ENCODE data around the gene UQCC2.

UQCC2 gene

DNA sequence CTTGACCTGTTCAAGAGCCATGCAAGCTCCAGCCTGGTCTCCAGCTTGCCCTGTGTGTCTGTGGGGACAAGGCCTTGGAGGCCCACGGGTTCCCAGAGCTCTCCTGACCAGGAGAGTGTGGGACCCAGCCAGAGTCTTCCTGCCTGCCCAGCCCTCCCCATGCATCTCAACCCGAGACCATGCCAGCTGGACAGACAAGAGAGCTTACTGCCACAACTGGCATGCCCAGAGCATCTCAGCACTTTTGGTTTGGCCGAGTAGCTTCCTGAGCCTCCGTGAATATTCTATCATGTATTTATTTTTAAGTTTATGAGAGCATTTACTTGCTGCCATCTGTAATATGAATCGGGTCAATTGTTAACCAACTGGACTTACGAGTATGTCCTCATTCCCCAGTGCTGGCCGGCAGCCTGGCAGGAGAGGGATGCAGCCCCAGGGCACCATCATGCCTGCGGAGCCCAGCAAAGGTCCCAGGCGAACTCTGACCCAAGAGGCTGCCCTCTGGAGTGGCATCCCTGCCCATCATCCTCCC is 20.3 kb upstream of the UQCC2 start:
- H3K9ac ChIP-seq = no peak overlapping the region; a peak in 1 of 22 replicates
- no peaks in the 10 kb centered on the region; a peak in 1 of 22 replicates for H4K20me1 ChIP-seq
- no peaks in the 10 kb centered on the region for H3K36me3 ChIP-seq
- H3K4me3 ChIP-seq = no peak overlapping the region
- H3K4me2 ChIP-seq = peak overlapping the region in 2 of 11 experiments; percentile 14 to 21; a peak in 1 of 22 replicates
- no peaks in the 10 kb centered on the region for H3K9me3 ChIP-seq (replicated peaks in 1 of 11)
- H3K4me1 ChIP-seq = peaks cover 7 to 58% (median 43%) of the 10 kb centered on the region in 10 experiments
- no peak overlapping the region for H3K27ac ChIP-seq
- H3K27me3 ChIP-seq = no peaks in the 10 kb centered on the region
- no peak for TF ChIP-seq Cebpa-rat (IDR thresholded peaks at IDR 0.05)

DNA sequence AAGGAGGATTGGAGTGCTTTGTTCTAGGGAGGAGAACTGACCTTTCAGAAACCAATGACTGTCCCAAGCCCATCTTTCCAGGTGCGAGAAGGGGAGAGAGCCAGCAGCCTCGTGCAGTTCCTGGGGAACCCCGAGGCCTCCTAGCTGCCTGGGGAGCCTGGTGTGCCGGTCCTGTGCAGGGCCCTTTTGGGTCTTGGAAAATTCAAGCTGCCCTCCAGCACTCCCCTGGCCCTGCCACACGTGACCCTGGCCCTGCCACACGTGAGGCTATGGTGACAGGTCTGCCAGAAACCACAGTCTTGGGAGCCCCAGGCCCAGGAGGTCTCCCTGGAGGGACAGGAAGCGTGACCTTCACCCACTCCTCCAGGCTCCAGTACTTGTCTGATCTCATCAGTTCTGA is 19.5 kb upstream of the UQCC2 start:
- Histone ChIP-seq H3K27me3 (no peaks in the 10 kb centered on the region), H3K9ac (no peak overlapping the region), H3K27ac (no peak overlapping the region), H3K36me3 (no peaks in the 10 kb centered on the region), H4K20me1 (no peaks in the 10 kb centered on the region; a peak in 1 of 22 replicates), H3K9me3 (replicated peaks in 1 of 11) (no peaks in the 10 kb centered on the region), H3K4me3 (no peak overlapping the region), H3K4me1 (peaks cover 15 to 66% (median 51%) of the 10 kb centered on the region in 10 experiments), H3K4me2 (peak overlapping the region in 5 of 11 experiments; percentile 14 to 39 (median 15); a peak in 4 of 22 replicates)
- TF ChIP-seq Cebpa-rat (IDR thresholded peaks at IDR 0.05) = no peak

DNA sequence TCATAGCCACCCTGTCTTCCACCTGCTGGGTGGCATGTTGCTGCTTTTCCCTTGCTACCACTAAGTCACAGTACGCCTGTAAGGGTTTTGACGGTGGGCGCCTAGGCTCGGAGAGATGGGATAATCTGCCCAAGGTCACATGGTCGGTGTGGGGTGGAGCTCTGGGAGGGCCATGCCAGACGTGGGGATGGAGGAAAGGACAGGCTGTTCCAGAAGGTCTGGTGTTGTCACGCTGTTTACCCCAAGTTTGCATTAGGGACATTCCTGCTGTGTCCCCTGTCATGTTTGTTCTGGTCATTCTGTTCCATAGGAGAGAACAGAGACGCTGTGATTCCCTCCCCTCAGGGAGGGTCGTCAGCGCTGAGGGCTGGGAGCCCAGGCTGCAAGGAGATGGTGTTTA is 19.1 kb upstream of the UQCC2 start:
- H3K9ac ChIP-seq = no peak overlapping the region
- H3K27me3 ChIP-seq = no peaks in the 10 kb centered on the region
- peaks cover 16 to 69% (median 54%) of the 10 kb centered on the region in 10 experiments for H3K4me1 ChIP-seq
- peak overlapping the region in 3 of 11 experiments; percentile 15 to 39 (median 21); a peak in 3 of 22 replicates for H3K4me2 ChIP-seq
- H3K36me3 ChIP-seq = no peaks in the 10 kb centered on the region
- no peak overlapping the region for H3K27ac ChIP-seq
- H3K9me3 ChIP-seq (replicated peaks in 1 of 11) = no peaks in the 10 kb centered on the region
- H3K4me3 ChIP-seq = no peak overlapping the region
- H4K20me1 ChIP-seq = no peaks in the 10 kb centered on the region; a peak in 1 of 22 replicates
- no peak for TF ChIP-seq Cebpa-rat (IDR thresholded peaks at IDR 0.05)

DNA sequence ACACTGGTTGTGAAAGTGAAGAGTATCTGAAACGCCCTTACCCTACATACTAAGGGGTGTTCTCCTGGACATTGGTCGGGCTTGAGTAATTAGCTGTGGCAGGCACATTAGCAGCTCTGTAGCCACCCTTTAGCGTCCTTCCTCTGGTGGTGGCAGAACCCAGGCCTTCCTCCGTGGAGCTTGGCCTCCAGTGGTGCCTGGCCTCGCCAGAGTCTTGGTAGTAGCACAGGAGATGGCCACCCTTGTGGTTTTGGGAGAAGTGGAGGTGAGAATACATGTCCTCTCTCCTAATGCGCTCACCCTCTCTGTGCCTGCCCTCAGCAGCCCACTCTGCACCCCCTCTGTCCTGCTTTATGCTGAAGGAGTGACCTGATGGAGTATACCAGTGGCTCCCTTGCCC is 17.6 kb upstream of the UQCC2 start:
- Histone ChIP-seq H3K4me3 (no peak overlapping the region), H4K20me1 (no peaks in the 10 kb centered on the region), H3K27ac (no peak overlapping the region), H3K4me1 (peaks cover 16 to 70% (median 57%) of the 10 kb centered on the region in 10 experiments), H3K4me2 (peak overlapping the region in 9 of 11 experiments; percentile 9 to 91 (median 80); a peak in 15 of 22 replicates), H3K9ac (no peak overlapping the region), H3K27me3 (no peaks in the 10 kb centered on the region), H3K9me3 (replicated peaks in 1 of 11) (no peaks in the 10 kb centered on the region), H3K36me3 (no peaks in the 10 kb centered on the region)
- no peak for TF ChIP-seq Cebpa-rat (IDR thresholded peaks at IDR 0.05)

DNA sequence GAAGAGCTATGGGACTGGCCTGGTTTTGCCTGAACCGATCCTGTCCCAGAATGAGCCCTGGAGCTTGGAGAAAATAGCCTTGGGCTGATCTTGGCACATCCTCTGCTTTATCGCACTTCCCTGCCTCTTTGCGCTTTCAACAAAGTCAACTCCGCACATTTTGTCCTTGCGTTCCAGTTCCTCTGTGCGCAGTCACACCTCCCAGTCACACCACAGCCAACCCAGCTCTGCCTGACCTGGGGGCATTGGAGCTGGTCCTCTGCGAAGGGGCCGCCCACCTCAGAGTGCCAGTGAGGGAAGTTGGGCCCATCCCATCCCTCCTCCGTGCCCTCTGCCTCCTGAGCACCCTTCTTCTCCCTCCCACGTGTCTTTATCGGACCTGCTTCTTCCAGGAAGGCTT is 16.9 kb upstream of the UQCC2 start:
- H3K4me3 ChIP-seq = no peak overlapping the region
- H3K9ac ChIP-seq = no peak overlapping the region
- no peak overlapping the region for H3K27ac ChIP-seq
- H3K4me1 ChIP-seq = peaks cover 16 to 76% (median 63%) of the 10 kb centered on the region in 10 experiments
- H4K20me1 ChIP-seq = no peaks in the 10 kb centered on the region
- no peak for TF ChIP-seq Cebpa-rat (IDR thresholded peaks at IDR 0.05)
- H3K36me3 ChIP-seq = no peaks in the 10 kb centered on the region
- no peaks in the 10 kb centered on the region for H3K27me3 ChIP-seq
- no peaks in the 10 kb centered on the region for H3K9me3 ChIP-seq (replicated peaks in 1 of 11)
- H3K4me2 ChIP-seq = peak overlapping the region in 9 of 11 experiments; percentile 61 to 91 (median 80); a peak in 17 of 22 replicates

DNA sequence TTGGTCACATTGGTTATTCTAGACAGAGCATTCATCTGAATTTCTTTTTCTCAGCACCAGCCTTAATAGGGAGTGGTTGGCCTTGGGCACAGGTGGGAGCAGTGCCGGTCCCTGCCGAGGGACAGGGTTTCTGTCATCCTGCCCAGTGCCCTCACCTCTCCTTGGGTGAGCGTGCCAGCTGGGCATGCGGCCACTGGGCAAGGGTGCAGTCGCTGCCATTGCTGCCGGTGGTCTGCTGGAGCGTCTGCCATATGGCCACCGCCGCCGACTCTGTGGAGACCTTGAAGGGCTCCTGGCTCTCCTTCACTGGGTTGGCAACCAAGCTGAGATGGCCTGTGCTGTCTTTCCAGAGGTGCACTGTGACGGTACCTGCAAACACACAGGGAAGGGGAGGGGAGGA is 16.4 kb upstream of the UQCC2 start:
- Histone ChIP-seq H3K9me3 (replicated peaks in 1 of 11) (no peaks in the 10 kb centered on the region), H3K27ac (no peak overlapping the region), H3K36me3 (no peaks in the 10 kb centered on the region), H3K4me1 (peaks cover 16 to 78% (median 64%) of the 10 kb centered on the region in 10 experiments), H3K4me3 (no peak overlapping the region), H3K4me2 (peak overlapping the region in 9 of 11 experiments; percentile 61 to 91 (median 80); a peak in 18 of 22 replicates), H3K9ac (no peak overlapping the region), H3K27me3 (no peaks in the 10 kb centered on the region), H4K20me1 (no peaks in the 10 kb centered on the region)
- TF ChIP-seq Cebpa-rat (IDR thresholded peaks at IDR 0.05) = no peak

DNA sequence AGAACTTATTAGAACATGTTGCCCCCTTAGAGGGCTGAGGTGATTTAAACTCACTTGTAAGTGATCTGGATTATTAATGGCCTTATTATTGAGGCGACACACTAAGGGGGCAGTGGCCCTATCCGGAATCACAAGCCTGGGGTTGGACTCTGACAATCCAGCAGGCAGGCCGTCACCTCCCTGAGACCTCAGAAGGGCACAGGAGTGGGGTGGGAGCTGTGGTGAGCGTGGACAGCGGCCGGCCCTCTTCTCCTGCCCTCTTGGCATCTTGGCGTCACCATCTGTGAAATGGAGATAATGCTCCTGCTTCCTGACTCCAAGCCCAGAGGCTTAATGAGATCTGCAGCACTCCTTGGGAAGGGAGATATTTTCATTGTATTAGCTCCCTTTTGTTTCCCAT is 15.6 kb upstream of the UQCC2 start:
- Histone ChIP-seq H3K4me1 (peaks cover 13 to 78% (median 64%) of the 10 kb centered on the region in 10 experiments), H3K9me3 (replicated peaks in 1 of 11) (no peaks in the 10 kb centered on the region), H3K27ac (peak overlapping the region in 1 of 11 experiments; percentile 8; a peak in 1 of 22 replicates), H3K4me3 (no peak overlapping the region), H3K36me3 (no peaks in the 10 kb centered on the region), H4K20me1 (no peaks in the 10 kb centered on the region), H3K4me2 (peak overlapping the region; percentile 16 to 91 (median 79); a peak in 20 of 22 replicates), H3K27me3 (no peaks in the 10 kb centered on the region), H3K9ac (peak overlapping the region in 3 of 11 experiments; percentile 15 to 29 (median 25); a peak in 5 of 22 replicates)
- TF ChIP-seq Cebpa-rat (IDR thresholded peaks at IDR 0.05) = no peak

DNA sequence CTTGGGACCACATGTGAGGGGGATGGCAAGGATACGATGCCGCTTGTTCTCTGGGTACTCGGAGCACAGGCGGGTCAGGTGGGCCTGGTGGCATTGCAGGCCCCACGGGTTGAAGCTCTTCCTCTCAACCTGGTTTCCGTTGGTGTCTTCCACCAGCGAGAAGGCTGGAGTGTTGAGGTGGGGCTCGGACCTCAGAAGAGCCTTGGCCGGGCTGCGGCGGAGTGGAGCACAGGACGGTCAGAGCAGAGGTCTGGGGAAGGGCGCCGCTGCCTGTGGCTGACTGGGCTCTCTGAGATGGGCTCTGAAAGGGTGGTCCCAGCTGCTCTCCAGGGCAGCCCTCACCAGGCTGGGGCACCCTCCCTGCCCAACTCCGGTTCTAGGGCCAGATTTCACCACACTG is 15.2 kb upstream of the UQCC2 start:
- H3K27ac ChIP-seq = peak overlapping the region in 1 of 11 experiments; percentile 8; a peak in 1 of 22 replicates
- H3K4me2 ChIP-seq = peak overlapping the region; percentile 16 to 91 (median 79); a peak in 18 of 22 replicates
- no peaks in the 10 kb centered on the region for H3K9me3 ChIP-seq (replicated peaks in 1 of 11)
- H3K4me1 ChIP-seq = peaks cover 13 to 78% (median 64%) of the 10 kb centered on the region in 10 experiments
- TF ChIP-seq Cebpa-rat (IDR thresholded peaks at IDR 0.05) = no peak
- H3K4me3 ChIP-seq = no peak overlapping the region
- H3K36me3 ChIP-seq = no peaks in the 10 kb centered on the region
- no peaks in the 10 kb centered on the region for H3K27me3 ChIP-seq
- H3K9ac ChIP-seq = peak overlapping the region in 3 of 11 experiments; percentile 15 to 29 (median 25); a peak in 2 of 22 replicates
- no peaks in the 10 kb centered on the region for H4K20me1 ChIP-seq

DNA sequence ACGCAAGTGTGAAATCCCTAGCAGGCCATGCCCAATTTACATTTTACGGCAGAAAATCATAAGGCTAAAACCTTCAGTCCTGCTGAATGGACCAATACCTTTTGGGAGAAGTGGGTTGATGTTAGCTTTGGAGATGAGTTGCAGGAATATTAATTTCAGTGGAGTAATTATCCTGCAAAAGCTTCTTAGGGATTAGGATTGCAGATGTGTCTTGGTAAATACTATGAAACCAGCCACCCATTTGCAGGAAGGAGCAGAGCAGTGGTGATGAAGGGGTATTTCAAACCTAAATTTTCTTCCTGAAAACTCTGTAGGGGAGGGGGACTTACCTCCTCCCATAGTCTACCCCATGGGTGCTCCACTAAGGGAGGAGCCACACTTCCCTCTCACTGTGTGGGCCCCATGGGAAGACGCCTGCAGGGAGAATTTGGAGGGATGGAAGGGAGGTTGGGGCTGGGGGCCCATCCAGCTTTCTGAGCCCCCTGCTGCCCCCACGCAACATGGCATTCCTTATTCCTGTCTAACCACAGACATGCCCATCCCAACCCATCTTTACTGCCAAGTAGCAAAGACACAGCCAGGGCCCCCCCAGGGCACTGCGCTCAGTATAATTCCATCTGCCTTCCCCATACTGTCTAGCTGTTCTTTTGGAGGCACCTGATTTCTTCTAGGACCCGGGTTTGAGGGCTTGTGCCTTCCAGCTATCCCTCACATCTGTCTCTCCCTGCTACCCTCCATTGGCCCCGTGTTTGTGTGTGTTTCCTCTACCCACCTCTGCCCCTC is 14.6 kb upstream of the UQCC2 start:
- H3K27ac ChIP-seq = no peak overlapping the region
- H3K4me3 ChIP-seq = no peak overlapping the region
- H3K4me1 ChIP-seq = peaks cover 15 to 72% (median 61%) of the 10 kb centered on the region in 10 experiments
- 0 out of 22 replicates have a peak overlapping the region, but pooled peaks of 1 of the 11 experiments have one; percentile 29 for H3K9ac ChIP-seq
- no peaks in the 10 kb centered on the region for H3K9me3 ChIP-seq (replicated peaks in 1 of 11)
- peak overlapping the region; percentile 4 to 91 (median 79); a peak in 19 of 22 replicates for H3K4me2 ChIP-seq
- no peaks in the 10 kb centered on the region for H4K20me1 ChIP-seq
- TF ChIP-seq Cebpa-rat (IDR thresholded peaks at IDR 0.05) = no peak
- no peaks in the 10 kb centered on the region for H3K36me3 ChIP-seq
- H3K27me3 ChIP-seq = no peaks in the 10 kb centered on the region

Data from BLaER1 treated with 17β-estradiol and CSF1 and Interleukin-3, amounts not matched to agents 10 nM and 100 nM (cell line).